GM19438 (cell line): Measurements from ENCODE around the gene DDX31.

ENCODE experiments used
- ATAC-seq: cut with Tn5 transposase; IDR thresholded peaks from one replicate; pipeline ENCODE4 v1.9.1; 2021; ENCODE audit warnings: low read depth; ENCODE audit not compliant: unreplicated experiment

Gene DDX31

GRCh38 chr9:132638240-132638639 lies 31.5 kb downstream of the DDX31 start:
- no peak for ATAC-seq

DNA sequence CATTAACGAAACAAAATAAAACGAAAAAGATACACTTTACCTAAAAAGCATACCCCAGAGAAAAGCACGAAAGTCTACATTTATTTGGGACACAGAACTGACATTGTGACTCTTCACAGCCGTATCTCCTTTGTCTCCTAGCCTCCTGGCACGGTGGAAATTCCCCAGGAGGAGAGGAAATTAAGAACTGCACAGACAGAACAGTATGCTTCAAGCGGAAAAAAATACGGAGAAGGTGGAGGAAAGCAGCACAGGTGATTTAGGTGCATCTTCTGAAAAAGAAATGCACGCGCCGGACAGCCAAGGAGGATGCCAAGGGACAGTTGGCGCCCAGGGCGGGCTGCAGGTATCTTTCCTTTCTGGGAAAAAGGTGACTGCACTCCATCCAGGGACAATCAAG lies 32.0 kb downstream of the DDX31 start:
- ATAC-seq = no peak

DNA sequence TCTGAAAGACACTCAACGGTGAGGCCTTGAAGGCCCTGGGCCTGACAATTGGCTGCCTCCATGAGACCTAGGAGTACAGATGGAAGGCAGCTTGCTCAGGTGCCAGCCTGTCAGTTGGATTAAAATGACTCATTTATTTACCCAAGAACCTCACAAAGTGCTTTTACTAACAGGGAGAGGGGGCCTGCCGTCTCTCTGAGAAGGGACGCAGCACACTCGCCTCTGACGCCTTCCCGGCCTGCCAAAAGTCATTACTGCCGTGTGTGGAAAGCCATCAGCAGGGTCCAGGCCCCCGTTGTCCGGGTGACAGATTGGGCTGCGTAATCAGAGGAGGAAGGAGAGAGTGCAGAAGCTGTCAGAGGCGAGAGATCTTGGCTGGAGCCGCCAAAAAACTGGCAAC lies 32.4 kb downstream of the DDX31 start:
- ATAC-seq = no peak

DNA sequence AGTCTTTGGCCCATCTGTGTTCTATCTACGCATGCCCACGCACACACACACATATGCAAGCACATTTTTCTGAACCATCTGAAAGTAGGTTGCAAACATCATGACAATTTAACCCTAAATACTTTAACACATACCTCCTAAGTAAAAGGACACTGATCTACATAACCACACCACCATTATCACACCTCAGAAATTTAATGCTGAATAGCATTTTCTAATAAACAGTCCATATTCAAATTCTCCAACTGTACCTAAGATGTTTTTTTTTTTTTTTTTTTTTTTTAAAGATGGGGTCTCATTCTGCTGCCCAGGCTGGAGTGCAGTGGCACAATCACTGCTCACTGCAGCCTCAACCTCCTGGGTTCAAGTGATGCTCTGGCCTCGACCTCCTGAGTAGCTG lies 35.5 kb downstream of the DDX31 start:
- ATAC-seq = no peak

DNA sequence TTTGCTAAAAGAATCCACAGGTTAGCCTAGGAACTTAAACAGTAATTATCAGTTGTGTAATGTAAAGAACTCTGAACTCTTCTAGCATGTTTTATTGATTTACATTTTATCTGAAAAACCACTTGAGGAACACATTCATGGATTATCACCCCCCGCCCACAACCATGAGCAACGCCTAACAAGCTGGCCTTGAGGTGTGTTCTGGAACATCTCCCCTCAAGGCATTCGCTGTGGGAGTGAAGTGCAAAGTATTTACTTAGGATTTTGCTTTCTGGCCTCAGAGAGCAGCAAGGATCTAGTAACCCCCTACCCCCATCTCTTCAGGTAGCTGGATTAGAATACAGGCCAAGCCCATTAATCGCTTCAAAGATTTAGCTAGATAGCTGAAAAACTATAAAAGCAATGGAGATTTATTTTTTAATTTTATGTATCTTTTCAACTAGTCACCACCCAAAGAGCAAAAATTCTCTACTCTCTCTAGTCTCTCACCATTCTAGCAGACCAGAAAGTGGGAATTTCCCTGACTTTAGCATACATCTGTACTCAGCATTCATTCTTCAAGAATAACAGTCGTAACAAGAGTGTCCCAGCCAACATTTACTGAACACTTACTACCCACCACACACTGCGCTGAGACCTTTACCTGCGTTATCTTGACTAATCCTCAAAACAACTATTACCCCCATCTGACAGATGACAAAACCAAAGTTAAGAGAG lies 37.2 kb downstream of the DDX31 start:
- ATAC-seq = no peak

DNA sequence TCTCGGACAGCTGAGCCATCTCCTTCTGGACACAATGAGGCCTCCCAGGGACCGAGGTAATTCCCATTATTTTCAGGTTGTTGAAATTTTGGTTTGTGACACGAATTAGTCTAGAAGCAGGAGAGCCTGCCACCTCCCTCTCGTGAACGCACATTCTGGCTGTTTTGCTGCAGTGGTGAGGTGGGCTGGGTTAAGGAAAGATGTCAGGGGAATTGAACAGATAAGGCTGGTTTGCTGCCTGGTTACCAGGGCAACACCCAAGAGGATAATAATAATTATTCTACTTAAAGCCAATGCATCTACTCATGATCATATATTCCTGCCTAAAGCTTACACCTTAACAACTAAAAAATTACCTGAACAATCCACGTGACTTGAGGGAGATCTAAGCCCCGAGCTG lies 38.1 kb downstream of the DDX31 start:
- ATAC-seq = no peak

- ATAC-seq = no peak
Measured at GRCh38 chr9:132631280-132631679, 38.5 kb downstream of the DDX31 start.

GRCh38 chr9:132630811-132631210 lies 39.0 kb downstream of the DDX31 start:
- ATAC-seq = no peak

- ATAC-seq = no peak
Measured at GRCh38 chr9:132630116-132630515, 39.7 kb downstream of the DDX31 start.

- no peak for ATAC-seq
Measured at GRCh38 chr9:132628746-132629145, 41.0 kb downstream of the DDX31 start.

DNA sequence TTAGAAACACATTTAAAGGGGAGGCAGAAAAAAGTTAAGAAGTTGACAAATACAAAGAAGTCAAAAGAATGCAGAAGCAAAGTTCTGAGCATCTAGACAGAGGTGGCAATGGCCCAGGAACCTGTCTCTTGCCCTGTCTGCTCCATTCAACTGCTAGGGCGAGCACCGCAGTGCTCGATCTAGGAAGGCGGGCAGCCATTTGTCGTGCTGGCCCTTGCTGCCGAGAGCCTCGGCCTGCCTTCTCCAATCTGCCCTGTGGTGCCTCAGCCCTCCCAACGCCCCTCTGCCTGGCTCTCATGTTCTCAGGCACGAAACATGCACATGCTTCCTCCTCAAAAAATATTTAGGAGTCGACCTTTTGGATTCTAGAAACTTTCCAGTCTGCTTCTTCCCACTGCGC lies 42.2 kb downstream of the DDX31 start:
- no peak for ATAC-seq

GRCh38 chr9:132627106-132627505 lies 42.7 kb downstream of the DDX31 start:
- ATAC-seq = no peak

DNA sequence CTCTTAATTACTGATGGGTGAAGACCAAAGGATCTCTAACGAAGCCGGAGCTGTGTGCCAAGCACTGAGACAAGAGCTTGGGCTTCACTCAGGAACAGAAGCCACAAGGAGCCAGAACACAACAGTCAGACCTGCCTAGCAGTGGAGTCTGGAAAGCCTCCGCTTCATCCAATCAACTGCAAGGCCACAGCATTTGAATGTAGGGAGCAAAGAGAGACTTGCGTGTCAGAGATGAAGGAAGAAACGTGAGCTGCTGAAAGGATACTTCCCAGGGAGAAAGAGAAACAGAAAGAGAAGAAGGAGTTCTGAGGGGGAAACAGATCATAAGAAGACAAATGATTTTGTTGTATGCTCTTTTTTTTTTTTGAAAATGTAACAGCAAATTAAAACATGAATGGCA lies 43.5 kb downstream of the DDX31 start:
- ATAC-seq = no peak

DNA sequence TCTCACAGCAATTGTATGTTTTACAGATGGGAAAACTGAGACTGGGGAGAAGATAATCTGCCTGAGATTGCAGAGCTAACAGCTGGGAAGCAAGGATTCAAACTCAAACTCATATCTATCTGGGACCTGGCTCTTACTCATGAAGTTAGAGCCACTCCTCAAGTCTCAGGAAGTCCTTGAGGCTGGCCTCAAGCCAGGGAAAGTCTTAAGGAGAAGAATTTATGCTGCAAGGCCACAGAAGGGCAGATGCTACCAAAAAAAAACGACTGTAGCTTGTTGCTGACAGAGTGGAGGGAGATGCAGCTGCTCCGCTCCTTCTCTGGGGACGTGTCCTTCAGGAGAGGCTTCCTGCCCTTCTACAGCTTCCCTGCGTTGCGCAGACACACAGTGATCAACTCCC lies 47.6 kb downstream of the DDX31 start:
- no peak for ATAC-seq

DNA sequence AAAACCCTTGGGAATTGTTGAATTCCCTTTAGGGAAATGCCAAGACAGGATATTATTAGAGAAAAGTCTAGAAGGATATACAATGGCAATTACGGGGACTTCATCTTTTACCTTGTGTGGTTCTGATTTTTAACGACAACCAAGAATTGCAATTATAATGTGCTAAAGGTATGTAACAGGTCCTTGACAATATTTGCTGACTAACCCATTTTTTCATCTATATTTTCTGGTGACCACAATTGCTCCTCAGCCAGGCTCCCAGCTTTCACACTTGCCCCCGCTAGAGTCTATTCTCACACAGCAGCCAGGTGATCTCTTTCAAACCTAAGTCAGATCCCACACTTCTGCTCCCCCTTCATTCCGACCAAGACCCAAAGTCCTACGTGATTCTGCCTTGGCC lies 53.1 kb downstream of the DDX31 start:
- no peak for ATAC-seq

DNA sequence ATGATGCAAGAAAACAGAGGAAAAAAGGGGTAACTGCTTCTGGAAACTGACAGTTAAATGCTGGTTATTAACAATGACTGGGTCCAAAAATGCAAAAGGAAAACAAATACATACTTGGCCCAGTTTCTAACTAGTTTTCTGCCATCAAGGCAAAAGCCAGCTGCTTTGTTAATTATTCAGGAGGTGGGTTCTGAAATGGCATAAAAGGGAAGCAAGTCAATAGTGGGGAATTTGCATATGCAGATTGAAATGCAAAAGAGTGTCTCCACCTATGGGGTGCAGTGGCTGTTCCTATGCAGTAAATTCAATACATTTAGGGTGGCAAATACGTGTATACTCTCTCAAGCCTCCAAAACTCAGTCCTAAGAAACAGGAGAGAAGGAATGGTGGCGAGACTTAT lies 54.0 kb downstream of the DDX31 start:
- no peak for ATAC-seq

DNA sequence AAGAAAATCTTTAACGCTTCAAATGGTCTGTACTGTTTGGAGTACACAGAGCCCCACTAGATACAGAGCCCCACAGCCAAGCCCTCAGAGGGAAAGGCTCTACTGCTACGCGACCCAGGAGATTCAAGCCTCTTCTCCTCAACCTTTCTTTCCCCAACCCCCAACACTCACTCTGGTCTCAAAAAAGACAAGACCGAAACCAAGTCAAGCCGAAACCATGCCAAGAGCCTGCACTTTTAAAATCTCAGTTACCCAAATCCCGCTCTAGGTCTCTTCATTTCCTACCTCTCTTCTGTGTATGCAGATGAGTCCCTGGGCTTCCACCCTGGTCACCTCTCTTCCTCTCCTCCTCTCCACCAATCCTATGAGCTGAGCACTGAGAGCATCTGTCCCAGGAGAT lies 55.5 kb downstream of the DDX31 start:
- ATAC-seq = no peak

DNA sequence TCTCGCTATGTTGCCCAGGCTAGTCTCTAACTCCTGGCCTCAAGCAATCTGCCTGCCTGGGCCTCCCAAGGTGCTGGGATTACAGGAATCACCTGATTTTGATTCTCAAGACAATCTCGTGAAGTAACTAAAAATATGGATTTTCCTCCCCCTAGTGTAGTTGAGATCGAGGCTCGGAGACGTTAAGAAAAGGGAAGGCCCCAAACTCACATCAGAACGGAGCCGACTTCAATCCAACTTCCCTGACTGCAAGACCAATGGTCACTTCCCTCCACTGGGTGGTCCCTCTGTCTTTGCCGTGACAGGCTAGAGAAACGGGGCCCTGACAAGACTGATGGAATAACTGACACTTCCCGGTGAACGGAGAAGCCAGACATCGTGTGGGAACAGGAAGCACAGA lies 59.1 kb downstream of the DDX31 start:
- no peak for ATAC-seq

DNA sequence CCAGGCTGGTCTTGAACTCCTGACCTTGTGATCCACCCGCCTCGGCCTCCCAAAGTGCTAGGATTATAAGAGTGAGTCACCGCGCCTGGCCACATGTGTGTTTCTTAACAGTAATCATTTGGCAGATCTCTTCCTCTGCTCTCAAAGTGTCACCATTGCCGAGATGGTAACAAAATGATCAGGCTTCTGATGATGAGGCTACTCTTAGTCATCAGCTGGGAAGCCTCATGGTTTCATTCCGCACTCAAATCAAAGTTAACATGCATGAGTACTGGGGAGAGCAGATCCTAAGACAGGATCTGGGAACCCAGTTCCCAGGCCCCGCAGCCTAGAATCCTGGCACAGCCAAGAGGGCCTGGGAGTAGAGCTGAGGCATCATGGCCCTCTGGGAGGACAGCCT lies 60.0 kb downstream of the DDX31 start:
- ATAC-seq = no peak

DNA sequence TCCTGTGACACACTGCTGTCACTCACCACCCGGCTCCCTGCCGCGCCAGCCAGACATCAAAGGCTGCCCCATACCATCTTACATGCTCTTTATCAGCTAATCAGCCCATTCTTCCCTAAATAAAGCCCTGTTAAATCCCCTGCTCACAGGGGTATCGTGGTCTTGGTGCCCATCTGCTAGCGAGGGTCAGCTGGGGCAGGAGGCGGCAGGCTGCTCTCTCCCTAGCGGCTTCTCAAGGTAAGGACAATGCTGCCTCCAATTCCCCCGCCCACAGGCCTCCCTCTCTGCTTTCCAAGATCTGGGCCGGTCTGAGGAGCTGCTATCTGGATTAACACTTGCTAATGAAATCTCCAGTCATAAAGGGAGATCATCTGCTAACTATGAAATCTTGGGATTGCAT lies 60.6 kb downstream of the DDX31 start:
- no peak for ATAC-seq

GRCh38 chr9:132606066-132606465 lies 63.7 kb downstream of the DDX31 start:
- ATAC-seq = no peak

DNA sequence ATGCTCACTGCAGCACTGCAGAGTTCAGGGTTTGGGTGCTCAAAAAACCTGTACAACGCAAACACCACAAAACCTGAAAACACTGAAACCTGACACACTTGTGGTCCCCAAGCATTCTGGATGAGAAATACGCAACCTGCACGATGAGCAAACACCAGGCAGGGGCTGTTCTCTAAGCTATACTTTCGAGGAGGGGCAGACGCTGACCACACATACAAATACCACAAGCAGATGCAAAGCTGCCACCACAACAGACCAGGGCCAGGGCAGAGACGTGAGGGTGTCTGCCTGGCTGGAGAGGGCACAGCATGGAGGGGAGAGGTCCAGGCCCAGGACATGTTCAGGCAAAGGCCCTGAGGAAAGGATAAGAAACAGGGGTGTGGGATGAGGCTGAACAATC lies 64.4 kb downstream of the DDX31 start:
- ATAC-seq = no peak

DNA sequence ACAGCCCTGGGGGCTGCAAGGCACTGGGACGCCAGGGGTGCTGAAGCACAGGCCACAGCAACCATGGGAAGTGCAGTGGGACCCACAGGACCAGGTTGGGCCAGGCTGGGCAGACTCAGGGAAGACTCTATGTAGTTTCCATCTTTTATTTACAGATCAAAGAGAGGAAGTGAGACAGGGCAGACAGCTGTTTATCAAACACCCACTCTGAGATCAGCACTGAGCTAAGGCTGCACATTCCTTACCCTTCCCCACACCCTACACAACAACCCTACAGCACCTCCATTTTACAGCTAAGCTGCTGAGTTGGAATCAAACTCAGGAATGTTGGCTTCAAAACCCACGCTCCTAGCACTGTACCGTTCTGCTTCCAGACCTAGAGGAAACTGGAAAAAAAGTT lies 67.6 kb downstream of the DDX31 start:
- ATAC-seq = no peak
